ENCODE results near the gene SVOPL. TPM values are rescaled to one million over a fixed set of nuclear protein-coding genes. Genes with fewer than 3 reads are reported as not detected.

SVOPL gene
- total RNA-seq: not detected

GRCh38 chr7:138700857-138701536, at the start of gene SVOPL:
Gene SVOPL, minus strand, starts transcription at chr7:138701362. Its CDS starts 22,317 bp downstream, at chr7:138679045.
- Mint-ChIP-seq H3K36me3 (no peaks in the 10 kb centered on the region), H3K4me3 (no peak within 1 kb of the TSS), H3K9me3 (no peaks in the 10 kb centered on the region), H3K27me3 (no peaks in the 10 kb centered on the region), H3K4me1 (ENCODE audit: low read depth) (no peaks in the 10 kb centered on the region), H3K27ac (no peak within 1 kb of the TSS)
- DNase-seq: no peak
- intact Hi-C loops (cut with micrococcal nuclease): no loop called here
- CTCF ChIA-PET: no interaction called here
- POLR2A ChIA-PET: no interaction called here

- intact Hi-C loops (cut with micrococcal nuclease): loop anchor here (5.0 kb wide), 2 partner anchors 357 to 828 kb away; partner anchors contain the start of gene ZC3HAV1
- Mint-ChIP-seq H3K36me3 (no peaks in the 10 kb centered on the region), H3K27me3 (no peaks in the 10 kb centered on the region), H3K27ac (peak overlapping the region; percentile 15), H3K9me3 (no peaks in the 10 kb centered on the region), H3K4me1 (ENCODE audit: low read depth) (peaks cover 64% of the 10 kb centered on the region), H3K4me3 (no peak overlapping the region)
- ChIA-PET POLR2A (no interaction called here), CTCF (interaction anchor here (0.7 to 1.5 kb wide), 4 partner anchors 12 to 136 kb away, joined by 3 to 6 read pairs (median 3); no protein-coding TSS in a partner anchor)
- DNase-seq: no peak
Observed at GRCh38 chr7:138750473-138750872, 49.3 kb upstream of the SVOPL start.

- H3K9me3 Mint-ChIP-seq: no peaks in the 10 kb centered on the region
- DNase-seq: no peak
- POLR2A ChIA-PET: no interaction called here
- intact Hi-C loops (cut with micrococcal nuclease): loop anchor here (5.0 to 10.0 kb wide), 3 partner anchors 235 to 828 kb away; partner anchors contain the start of genes KIAA1549 and ZC3HAV1
- H3K36me3 Mint-ChIP-seq: no peaks in the 10 kb centered on the region
- peak overlapping the region; percentile 4 for H3K27ac Mint-ChIP-seq
- H3K4me1 Mint-ChIP-seq (ENCODE audit: low read depth): peaks cover 66% of the 10 kb centered on the region
- no peaks in the 10 kb centered on the region for H3K27me3 Mint-ChIP-seq
- no peak overlapping the region for H3K4me3 Mint-ChIP-seq
- CTCF ChIA-PET: interaction anchor here (0.7 to 2.8 kb wide), 4 partner anchors 11 to 136 kb away, joined by 3 to 17 read pairs (median 3); no protein-coding TSS in a partner anchor
Observed at GRCh38 chr7:138749960-138750359, 48.8 kb upstream of the SVOPL start.

- DNase-seq: no peak
- H3K27ac Mint-ChIP-seq: no peak overlapping the region
- no peaks in the 10 kb centered on the region for H3K9me3 Mint-ChIP-seq
- CTCF ChIA-PET: interaction anchor here (2.8 kb wide), 1 partner anchor 10 kb away, joined by 17 read pairs; no protein-coding TSS in a partner anchor
- H3K4me1 Mint-ChIP-seq (ENCODE audit: low read depth): peaks cover 64% of the 10 kb centered on the region
- no peaks in the 10 kb centered on the region for H3K27me3 Mint-ChIP-seq
- POLR2A ChIA-PET: no interaction called here
- intact Hi-C loops (cut with micrococcal nuclease): loop anchor here (10.0 kb wide), 1 partner anchor 236 kb away; the partner anchor contains the start of gene KIAA1549
- no peaks in the 10 kb centered on the region for H3K36me3 Mint-ChIP-seq
- H3K4me3 Mint-ChIP-seq: no peak overlapping the region
Observed at GRCh38 chr7:138748666-138749065, 47.5 kb upstream of the SVOPL start.

- peaks cover 39% of the 10 kb centered on the region for H3K4me1 Mint-ChIP-seq (ENCODE audit: low read depth)
Observed at GRCh38 chr7:138746073-138746472, 44.9 kb upstream of the SVOPL start.

GRCh38 chr7:138745189-138745588, 44.0 kb upstream of the SVOPL start:
- Mint-ChIP-seq H3K27me3 (no peaks in the 10 kb centered on the region), H3K27ac (peak overlapping the region; percentile 73), H3K9me3 (no peaks in the 10 kb centered on the region), H3K36me3 (no peaks in the 10 kb centered on the region), H3K4me1 (ENCODE audit: low read depth) (peaks cover 30% of the 10 kb centered on the region), H3K4me3 (no peak overlapping the region)
- intact Hi-C loops (cut with micrococcal nuclease): loop anchor here (10.0 kb wide), 1 partner anchor 240 kb away; the partner anchor contains the start of gene KIAA1549
- DNase-seq: peak; percentile 31
- POLR2A ChIA-PET: no interaction called here
- CTCF ChIA-PET: no interaction called here

More at GRCh38 chr7:138746073-138746472, 44.9 kb upstream of the SVOPL start:
- peak; percentile 58 for DNase-seq
- H3K36me3 Mint-ChIP-seq: no peaks in the 10 kb centered on the region
- POLR2A ChIA-PET: interaction anchor here (0.6 to 1.1 kb wide), 2 partner anchors 121 to 130 kb away, joined by 3 read pairs; no protein-coding TSS in a partner anchor
- H3K4me3 Mint-ChIP-seq: no peak overlapping the region
- CTCF ChIA-PET: interaction anchor here (0.9 kb wide), 1 partner anchor 120 kb away, joined by 5 read pairs; no protein-coding TSS in a partner anchor
- no peaks in the 10 kb centered on the region for H3K27me3 Mint-ChIP-seq
- H3K9me3 Mint-ChIP-seq: no peaks in the 10 kb centered on the region
- peak overlapping the region; percentile 51 for H3K27ac Mint-ChIP-seq
- intact Hi-C loops (cut with micrococcal nuclease): loop anchor here (1.0 to 10.0 kb wide), 4 partner anchors 11 to 239 kb away; partner anchors contain the start of gene KIAA1549

GRCh38 chr7:138741453-138741735, 40.2 kb upstream of the SVOPL start:
- intact Hi-C loops (cut with micrococcal nuclease): loop anchor here (10.0 kb wide), 1 partner anchor 243 kb away; the partner anchor contains the start of gene KIAA1549
- H3K27ac Mint-ChIP-seq: no peak overlapping the region
- peaks cover 20% of the 10 kb centered on the region for H3K4me1 Mint-ChIP-seq (ENCODE audit: low read depth)
- H3K36me3 Mint-ChIP-seq: no peaks in the 10 kb centered on the region
- H3K27me3 Mint-ChIP-seq: no peaks in the 10 kb centered on the region
- H3K9me3 Mint-ChIP-seq: peaks cover 2% of the 10 kb centered on the region
- ChIA-PET CTCF (no interaction called here), POLR2A (no interaction called here)
- no peak overlapping the region for H3K4me3 Mint-ChIP-seq
- DNase-seq: no peak

GRCh38 chr7:138739859-138740258, 38.7 kb upstream of the SVOPL start:
- Mint-ChIP-seq H3K4me3 (no peak overlapping the region), H3K9me3 (peaks cover 2% of the 10 kb centered on the region), H3K27ac (no peak overlapping the region), H3K36me3 (no peaks in the 10 kb centered on the region), H3K27me3 (no peaks in the 10 kb centered on the region), H3K4me1 (ENCODE audit: low read depth) (peaks cover 8% of the 10 kb centered on the region)
- CTCF ChIA-PET: interaction anchor here (1.0 to 3.0 kb wide), 4 partner anchors 9 to 579 kb away, joined by 3 to 103 read pairs (median 11); partner anchors contain the start of gene TRIM24
- intact Hi-C loops (cut with micrococcal nuclease): loop anchor here (2.0 to 10.0 kb wide), 4 partner anchors 131 to 837 kb away; partner anchors contain the start of genes KIAA1549 and TRIM24
- POLR2A ChIA-PET: no interaction called here
- no peak for DNase-seq

GRCh38 chr7:138738551-138739335, 37.6 kb upstream of the SVOPL start:
- no peaks in the 10 kb centered on the region for H3K27me3 Mint-ChIP-seq
- POLR2A ChIA-PET: interaction anchor here (0.5 to 1.1 kb wide), 2 partner anchors 424 to 577 kb away, joined by 3 to 4 read pairs; no protein-coding TSS in a partner anchor
- H3K36me3 Mint-ChIP-seq: no peaks in the 10 kb centered on the region
- DNase-seq: peak; percentile 92
- intact Hi-C loops (cut with micrococcal nuclease): loop anchor here (1.0 to 2.0 kb wide), 6 partner anchors 128 to 836 kb away; partner anchors contain the start of gene TRIM24
- H3K4me1 Mint-ChIP-seq (ENCODE audit: low read depth): peaks cover 8% of the 10 kb centered on the region
- peaks cover 2% of the 10 kb centered on the region for H3K9me3 Mint-ChIP-seq
- H3K27ac Mint-ChIP-seq: peak overlapping the region; percentile 23
- no peak overlapping the region for H3K4me3 Mint-ChIP-seq
- CTCF ChIA-PET: interaction anchor here (0.6 to 3.0 kb wide), 46 partner anchors 9 to 958 kb away, joined by 3 to 103 read pairs (median 4); partner anchors contain the start of gene TRIM24

GRCh38 chr7:138738114-138738513, 37.0 kb upstream of the SVOPL start:
- no peak for DNase-seq
- H3K9me3 Mint-ChIP-seq: peaks cover 2% of the 10 kb centered on the region
- H3K4me1 Mint-ChIP-seq (ENCODE audit: low read depth): peaks cover 8% of the 10 kb centered on the region
- intact Hi-C loops (cut with micrococcal nuclease): loop anchor here (1.0 to 2.0 kb wide), 6 partner anchors 128 to 835 kb away; partner anchors contain the start of gene TRIM24
- H3K27ac Mint-ChIP-seq: no peak overlapping the region
- no peak overlapping the region for H3K4me3 Mint-ChIP-seq
- ChIA-PET CTCF (interaction anchor here (0.9 to 3.0 kb wide), 32 partner anchors 8 to 958 kb away, joined by 3 to 103 read pairs (median 4); no protein-coding TSS in a partner anchor), POLR2A (interaction anchor here (1.1 kb wide), 1 partner anchor 577 kb away, joined by 3 read pairs; no protein-coding TSS in a partner anchor)
- H3K27me3 Mint-ChIP-seq: no peaks in the 10 kb centered on the region
- no peaks in the 10 kb centered on the region for H3K36me3 Mint-ChIP-seq

- Mint-ChIP-seq H3K9me3 (peaks cover 2% of the 10 kb centered on the region), H3K27me3 (no peaks in the 10 kb centered on the region), H3K4me1 (ENCODE audit: low read depth) (peaks cover 8% of the 10 kb centered on the region), H3K4me3 (no peak overlapping the region), H3K27ac (no peak overlapping the region), H3K36me3 (no peaks in the 10 kb centered on the region)
- CTCF ChIA-PET: interaction anchor here (1.2 kb wide), 1 partner anchor 574 kb away, joined by 3 read pairs; no protein-coding TSS in a partner anchor
- DNase-seq: no peak
- intact Hi-C loops (cut with micrococcal nuclease): no loop called here
- POLR2A ChIA-PET: no interaction called here
Observed at GRCh38 chr7:138735399-138735798, 34.2 kb upstream of the SVOPL start.

Measured in activated CD4-positive, alpha-beta memory T cell treated with anti-CD3 and anti-CD28 coated beads for 36 hours (primary cell).